Measurements from ENCODE around the gene CDK5. TPM values are rescaled to one million over a fixed set of nuclear protein-coding genes. Genes with fewer than 3 reads are reported as not detected.

CDK5 gene
- polyA plus RNA-seq, 1 donor (not counting 4 experiments of a cell fraction or from before 2014, with no cell fraction given): 19.3 TPM

- TF ChIP-seq EZH2 (IDR thresholded peaks at IDR 0.05; ENCODE audit: low read length): no peak
- no peak for TF ChIP-seq CTCF (optimal IDR thresholded peaks at IDR 0.05 in 1 of 3, IDR thresholded peaks at IDR 0.05 in 1 of 3, conservative IDR thresholded peaks at IDR 0.05 in 1 of 3; ENCODE audit: extremely low read depth in 1 of 3, insufficient read depth in 2 of 3, low read length in 3 of 3)
- Histone ChIP-seq H3K9me1 (ENCODE audit: control insufficient read depth, extremely low read depth, insufficient read depth, low read length) (no peaks in the 10 kb centered on the region), H3K4me3 (ENCODE audit: control insufficient read depth in 2 of 3, extremely low read depth in 1 of 3, insufficient read depth in 2 of 3, low read depth in 1 of 3, low read length in 3 of 3) (no peak overlapping the region), H2AFZ (ENCODE audit: control insufficient read depth, low read length) (no peak overlapping the region), H3K9me3 (ENCODE audit: control insufficient read depth, low read depth, low read length) (no peaks in the 10 kb centered on the region), H3K9ac (ENCODE audit: control insufficient read depth, extremely low read depth, insufficient read depth, low read length) (no peak overlapping the region), H3K27ac (ENCODE audit: control insufficient read depth, insufficient read depth, low read length) (no peak overlapping the region), H3K79me2 (ENCODE audit: control insufficient read depth, insufficient read depth, low read length) (peaks cover 6% of the 10 kb centered on the region), H3K36me3 (ENCODE audit: control insufficient read depth in 2 of 2, extremely low read depth in 1 of 2, insufficient read depth in 2 of 2, low read length in 2 of 2) (peaks cover 36 to 37% of the 10 kb centered on the region in 2 experiments), H3K4me1 (ENCODE audit: control insufficient read depth, extremely low read depth, insufficient read depth, low read length) (peaks cover 3% of the 10 kb centered on the region), H4K20me1 (ENCODE audit: control insufficient read depth, extremely low read depth, insufficient read depth, low read length) (peaks cover 3% of the 10 kb centered on the region), H3K27me3 (ENCODE audit: control insufficient read depth, extremely low read depth, insufficient read depth, low read length) (no peaks in the 10 kb centered on the region), H3K4me2 (ENCODE audit: control insufficient read depth, extremely low read depth, insufficient read depth, low read depth, low read length) (no peak overlapping the region)
- no peak for DNase-seq (ENCODE audit: low read depth, low spot score)
- no peak for FAIRE-seq
- dilution Hi-C loops (cut with MboI; ENCODE audit: extremely low pct_ligation_motif_present, low sequenced_read_pairs): no loop called here
Observed at GRCh38 chr7:151068069-151068773, 10.5 kb upstream of the CDK5 start.

DNA sequence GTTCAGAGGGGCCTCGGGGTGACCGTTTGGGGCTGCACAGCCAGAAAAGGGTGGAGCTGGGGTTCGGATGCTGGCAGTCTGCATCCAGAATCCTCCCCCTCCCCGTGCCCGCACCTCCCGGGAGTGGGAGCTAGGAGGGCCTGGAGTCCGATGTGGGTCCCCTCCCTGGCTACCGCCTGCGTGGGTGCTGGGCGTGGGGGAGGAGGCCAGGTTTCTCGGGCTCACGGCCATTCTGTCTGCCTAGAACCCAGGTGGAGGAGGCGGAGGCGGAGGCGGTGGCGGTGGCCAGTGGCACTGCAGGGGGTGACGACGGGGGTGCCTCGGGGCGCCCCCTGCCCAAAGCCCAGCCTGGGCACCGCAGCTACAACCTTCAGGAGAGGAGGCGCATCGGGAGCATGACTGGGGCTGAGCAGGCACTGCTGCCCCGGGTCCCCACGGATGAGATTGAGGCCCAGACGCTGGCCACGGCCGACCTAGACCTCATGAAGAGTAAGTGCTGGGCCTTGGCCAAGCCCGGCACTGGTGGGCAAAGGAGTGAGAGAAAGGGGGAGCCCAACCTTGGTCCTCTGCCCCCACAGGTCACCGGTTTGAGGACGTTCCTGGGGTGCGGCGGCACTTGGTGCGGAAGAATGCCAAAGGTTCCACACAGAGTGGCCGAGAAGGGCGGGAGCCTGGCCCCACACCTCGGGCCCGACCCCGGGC lies 8.7 kb upstream of the CDK5 start:
- Histone ChIP-seq H3K4me2 (ENCODE audit: control insufficient read depth, extremely low read depth, insufficient read depth, low read depth, low read length) (no peak overlapping the region), H3K9ac (ENCODE audit: control insufficient read depth, extremely low read depth, insufficient read depth, low read length) (no peak overlapping the region), H3K79me2 (ENCODE audit: control insufficient read depth, insufficient read depth, low read length) (peaks cover 18% of the 10 kb centered on the region), H2AFZ (ENCODE audit: control insufficient read depth, low read length) (no peak overlapping the region), H3K36me3 (ENCODE audit: control insufficient read depth in 2 of 2, extremely low read depth in 1 of 2, insufficient read depth in 2 of 2, low read length in 2 of 2) (peaks cover 35 to 40% of the 10 kb centered on the region in 2 experiments), H4K20me1 (ENCODE audit: control insufficient read depth, extremely low read depth, insufficient read depth, low read length) (peaks cover 3% of the 10 kb centered on the region), H3K4me1 (ENCODE audit: control insufficient read depth, extremely low read depth, insufficient read depth, low read length) (peaks cover 18% of the 10 kb centered on the region), H3K4me3 (ENCODE audit: control insufficient read depth in 2 of 3, extremely low read depth in 1 of 3, insufficient read depth in 2 of 3, low read depth in 1 of 3, low read length in 3 of 3) (no peak overlapping the region), H3K27ac (ENCODE audit: control insufficient read depth, insufficient read depth, low read length) (no peak overlapping the region), H3K9me3 (ENCODE audit: control insufficient read depth, low read depth, low read length) (no peaks in the 10 kb centered on the region), H3K9me1 (ENCODE audit: control insufficient read depth, extremely low read depth, insufficient read depth, low read length) (peaks cover 4% of the 10 kb centered on the region), H3K27me3 (ENCODE audit: control insufficient read depth, extremely low read depth, insufficient read depth, low read length) (no peaks in the 10 kb centered on the region)
- DNase-seq (ENCODE audit: low read depth, low spot score): no peak
- FAIRE-seq: no peak
- no peak for TF ChIP-seq CTCF (optimal IDR thresholded peaks at IDR 0.05 in 1 of 3, IDR thresholded peaks at IDR 0.05 in 1 of 3, conservative IDR thresholded peaks at IDR 0.05 in 1 of 3; ENCODE audit: extremely low read depth in 1 of 3, insufficient read depth in 2 of 3, low read length in 3 of 3)
- TF ChIP-seq EZH2 (IDR thresholded peaks at IDR 0.05; ENCODE audit: low read length): no peak
- dilution Hi-C loops (cut with MboI; ENCODE audit: extremely low pct_ligation_motif_present, low sequenced_read_pairs): no loop called here

Data from keratinocyte (primary cell).